ENCODE data around the gene C19orf85. TPM values are rescaled to one million over a fixed set of nuclear protein-coding genes. Genes with fewer than 3 reads are reported as not detected.

Gene C19orf85
- total RNA-seq, 4 donors from 2014 or later, result not detected

DNA sequence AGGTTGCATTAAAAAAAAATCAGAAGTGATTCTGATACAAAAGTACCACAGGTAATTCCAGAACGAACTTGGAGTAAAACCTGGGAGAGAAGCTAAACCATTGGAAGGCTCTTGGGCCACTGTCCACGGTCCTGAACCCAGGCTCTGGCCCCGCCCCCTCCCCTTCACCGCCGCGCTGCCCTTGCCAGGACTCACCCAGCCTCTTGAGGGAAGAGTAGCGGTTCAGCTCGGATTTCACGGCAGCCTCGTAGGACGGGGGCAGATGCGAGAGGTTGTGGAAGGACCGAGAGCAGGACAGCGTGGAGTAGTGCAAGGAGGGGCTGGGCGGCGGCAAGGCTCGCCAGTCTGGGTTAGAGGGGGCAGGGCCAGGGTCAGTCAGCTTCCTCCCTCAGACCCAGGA lies 27.1 kb downstream of the C19orf85 start:
- WGBS, 2 donors, result 4% methylated on average over 17 of the region's 17 CpGs
- no peak for DNase-seq (ENCODE audit: low spot score in 2 of 2)
- TF ChIP-seq POLR2A (IDR thresholded peaks at IDR 0.05), result no peak
- TF ChIP-seq CTCF (IDR thresholded peaks at IDR 0.05), result no peak
- no peak overlapping the region for H3K4me3 ChIP-seq (ENCODE audit: low read depth, poor library complexity, severe bottlenecking)
- intact Hi-C loops (cut with DNase I; ENCODE audit: low total_unique reads), result no loop called here

- H3K4me3 ChIP-seq (ENCODE audit: low read depth, poor library complexity, severe bottlenecking), result no peak overlapping the region
- intact Hi-C loops (cut with DNase I; ENCODE audit: low total_unique reads), result no loop called here
- DNase-seq (ENCODE audit: low spot score in 2 of 2), result no peak
- no peak for TF ChIP-seq POLR2A (IDR thresholded peaks at IDR 0.05)
- TF ChIP-seq CTCF (IDR thresholded peaks at IDR 0.05), result no peak
- WGBS, 2 donors, result 53 to 57% methylated on average over 8 of the region's 8 CpGs
Observed at GRCh38 chr19:55436847-55437246, 27.7 kb downstream of the C19orf85 start.

DNA sequence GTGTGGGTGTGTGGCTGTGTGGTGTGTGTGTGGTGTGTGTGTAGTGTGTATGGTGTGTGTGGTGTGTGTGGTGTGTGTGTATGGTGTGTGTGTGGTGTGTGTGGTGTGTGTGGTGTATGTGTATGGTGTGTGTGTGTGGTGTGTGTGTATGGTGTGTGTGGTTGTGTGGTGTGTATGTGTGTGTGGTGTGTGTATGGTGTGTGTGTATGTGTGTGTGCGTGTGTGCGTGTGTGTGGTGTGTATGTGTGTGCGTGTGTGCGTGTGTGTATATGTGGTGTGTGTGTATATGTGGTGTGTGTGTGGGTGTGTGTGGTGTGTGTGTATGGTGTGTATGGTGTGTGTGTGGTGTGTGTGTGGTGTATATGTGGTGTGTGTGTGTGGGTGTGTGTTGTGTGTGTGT lies 29.5 kb downstream of the C19orf85 start:
- TF ChIP-seq POLR2A (IDR thresholded peaks at IDR 0.05) (no peak), CTCF (IDR thresholded peaks at IDR 0.05) (no peak)
- H3K4me3 ChIP-seq (ENCODE audit: low read depth, poor library complexity, severe bottlenecking), result no peak overlapping the region
- WGBS, 2 donors, result 86 to 96% methylated on average over 4 of the region's 4 CpGs
- intact Hi-C loops (cut with DNase I; ENCODE audit: low total_unique reads), result no loop called here
- DNase-seq (ENCODE audit: low spot score in 2 of 2), result no peak

- intact Hi-C loops (cut with DNase I; ENCODE audit: low total_unique reads), result no loop called here
- WGBS, 2 donors, result 68 to 83% methylated on average over 4 of the region's 4 CpGs
- no peak for DNase-seq (ENCODE audit: low spot score in 2 of 2)
- no peak overlapping the region for H3K4me3 ChIP-seq (ENCODE audit: low read depth, poor library complexity, severe bottlenecking)
- no peak for TF ChIP-seq CTCF (IDR thresholded peaks at IDR 0.05)
- TF ChIP-seq POLR2A (IDR thresholded peaks at IDR 0.05), result no peak
Observed at GRCh38 chr19:55434356-55434919, 30.1 kb downstream of the C19orf85 start.

DNA sequence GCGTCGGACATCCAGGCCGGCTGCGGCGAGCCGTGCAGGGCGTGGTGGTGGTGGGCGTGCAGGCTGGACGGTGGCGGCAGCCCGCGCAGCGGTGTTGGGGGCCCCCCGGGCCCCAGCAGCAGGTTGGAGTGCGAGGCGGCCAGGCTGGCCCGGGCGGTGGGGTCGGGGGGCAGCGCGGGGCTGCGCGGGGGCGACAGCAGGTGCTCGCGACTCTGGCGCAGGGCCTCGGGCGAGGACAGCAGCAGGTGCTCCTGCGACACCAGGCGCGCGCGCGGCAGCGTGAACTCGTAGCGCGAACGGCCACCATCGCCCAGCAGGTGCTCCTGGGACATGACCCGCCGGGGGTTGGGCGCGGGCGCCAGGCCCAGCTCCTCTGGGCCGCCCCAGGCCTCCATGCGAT lies 31.3 kb downstream of the C19orf85 start:
- intact Hi-C loops (cut with DNase I; ENCODE audit: low total_unique reads), result no loop called here
- WGBS, 2 donors, result 5 to 10% methylated on average over 17 to 20 of the region's 48 CpGs
- DNase-seq (ENCODE audit: low spot score in 2 of 2), result no peak
- no peak overlapping the region for H3K4me3 ChIP-seq (ENCODE audit: low read depth, poor library complexity, severe bottlenecking)
- TF ChIP-seq CTCF (IDR thresholded peaks at IDR 0.05), result no peak
- no peak for TF ChIP-seq POLR2A (IDR thresholded peaks at IDR 0.05)
